Kasumi-1 (cell line): ENCODE measurements around the gene PPARG.
A peak's percentile ranks its signal among the peaks of the same experiment; 100 is the strongest.

Experiments
- DNase-seq, 2 experiments: peaks; one replicate each; lab custom pipeline; 2025; lab: John Stamatoyannopoulos, UW

PPARG gene

GRCh38 chr3:12345141-12345561 lies 56.3 kb downstream of the PPARG start:
- DNase-seq, result no peak

- DNase-seq, result no peak
These were observed 57.0 kb downstream of the PPARG start for GRCh38 chr3:12345584-12346494.

GRCh38 chr3:12347301-12347700 lies 58.4 kb downstream of the PPARG start:
- no peak for DNase-seq

- DNase-seq, result no peak
These were observed 61.3 kb downstream of the PPARG start for GRCh38 chr3:12349895-12350811.

- DNase-seq, result no peak
These were observed 62.3 kb downstream of the PPARG start for GRCh38 chr3:12351145-12351544.

GRCh38 chr3:12352253-12352652 lies 63.4 kb downstream of the PPARG start:
- DNase-seq, result peak in 1 of 2 experiments; percentile 14

GRCh38 chr3:12352755-12353154 lies 63.9 kb downstream of the PPARG start:
- no peak for DNase-seq

GRCh38 chr3:12353796-12354525 lies 65.1 kb downstream of the PPARG start:
- DNase-seq, result no peak

GRCh38 chr3:12356175-12356574 lies 67.3 kb downstream of the PPARG start:
- no peak for DNase-seq

- no peak for DNase-seq
These were observed 68.1 kb downstream of the PPARG start for GRCh38 chr3:12356996-12357395.

- no peak for DNase-seq
These were observed 68.6 kb downstream of the PPARG start for GRCh38 chr3:12357456-12357855.

- DNase-seq, result no peak
These were observed 74.7 kb downstream of the PPARG start for GRCh38 chr3:12363397-12364195.

GRCh38 chr3:12367346-12367745 lies 78.5 kb downstream of the PPARG start:
- DNase-seq, result no peak

GRCh38 chr3:12369029-12369428 lies 80.2 kb downstream of the PPARG start:
- no peak for DNase-seq

- no peak for DNase-seq
These were observed 80.7 kb downstream of the PPARG start for GRCh38 chr3:12369598-12369997.

- DNase-seq, result no peak
These were observed 81.9 kb downstream of the PPARG start for GRCh38 chr3:12370758-12371157.

- no peak for DNase-seq
These were observed 82.8 kb downstream of the PPARG start for GRCh38 chr3:12371525-12372140.

- DNase-seq, result no peak
These were observed 83.9 kb downstream of the PPARG start for GRCh38 chr3:12372741-12373280.

GRCh38 chr3:12375572-12375971 lies 86.7 kb downstream of the PPARG start:
- no peak for DNase-seq

GRCh38 chr3:12379640-12380429 lies 91.0 kb downstream of the PPARG start:
- DNase-seq, result no peak
